ENCODE data around the gene MID2. TPM values are rescaled to one million over a fixed set of nuclear protein-coding genes. Genes with fewer than 3 reads are reported as not detected.

Gene MID2
- polyA plus RNA-seq, 3 donors: 0.20 TPM; not detected in 2

DNA sequence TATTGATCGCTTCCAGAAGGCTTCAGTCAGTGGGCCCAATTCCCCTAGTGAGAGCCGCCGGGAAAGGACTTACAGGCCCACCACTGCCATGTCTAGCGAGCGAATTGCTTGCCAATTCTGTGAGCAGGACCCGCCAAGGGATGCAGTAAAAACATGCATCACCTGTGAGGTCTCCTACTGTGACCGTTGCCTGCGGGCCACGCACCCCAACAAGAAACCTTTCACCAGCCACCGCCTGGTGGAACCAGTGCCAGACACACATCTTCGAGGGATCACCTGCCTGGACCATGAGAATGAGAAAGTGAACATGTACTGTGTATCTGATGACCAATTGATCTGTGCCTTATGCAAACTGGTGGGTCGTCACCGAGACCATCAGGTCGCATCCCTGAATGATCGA is 15.3 kb downstream of the MID2 start:
- intact Hi-C loops (cut with micrococcal nuclease): no loop called here
- Mint-ChIP-seq H3K9me3 (no peaks in the 10 kb centered on the region), H3K4me1 (no peaks in the 10 kb centered on the region), H3K4me3 (no peak overlapping the region), H3K27me3 (ENCODE audit: low read depth in 3 of 3) (peaks cover 0 to 13% (median 6%) of the 10 kb centered on the region in 3 donors), H3K27ac (no peak overlapping the region), H3K36me3 (no peaks in the 10 kb centered on the region)
- no peak overlapping the region for H3K4me3 ChIP-seq (replicated peaks in 1 of 3; ENCODE audit: low read depth in 2 of 3, low read length in 3 of 3)
- H3K4me2 ChIP-seq (replicated peaks; ENCODE audit: extremely low read depth, low read length, poor library complexity, severe bottlenecking): no peak overlapping the region
- no peak overlapping the region for H3K9ac ChIP-seq (ENCODE audit: insufficient read depth, low read length, poor library complexity, severe bottlenecking)
- H3K27me3 ChIP-seq (ENCODE audit: control insufficient read depth in 2 of 2, insufficient read depth in 2 of 2, low read length in 2 of 2): peaks cover 0 to 10% of the 10 kb centered on the region in 2 donors
- no peaks in the 10 kb centered on the region for H3K79me2 ChIP-seq (ENCODE audit: insufficient read depth, low read length)
- 100% methylated on average over 4 of the region's 15 CpGs for WGBS (ENCODE audit: insufficient coverage)
- no peaks in the 10 kb centered on the region for H4K20me1 ChIP-seq (ENCODE audit: insufficient read depth, low read length)
- TF ChIP-seq CTCF (IDR thresholded peaks at IDR 0.05): no peak
- H3K36me3 ChIP-seq (replicated peaks in 1 of 2; ENCODE audit: control insufficient read depth in 1 of 2, insufficient read depth in 2 of 2, low read length in 2 of 2): no peaks in the 10 kb centered on the region
- H3K27ac ChIP-seq (ENCODE audit: low read depth in 1 of 2, low read length in 2 of 2): no peak overlapping the region
- H3K4me1 ChIP-seq (ENCODE audit: control insufficient read depth in 1 of 2, insufficient read depth in 2 of 2, low read length in 2 of 2): no peaks in the 10 kb centered on the region
- no peaks in the 10 kb centered on the region for H3K9me3 ChIP-seq (replicated peaks in 1 of 2; ENCODE audit: control insufficient read depth in 1 of 2, insufficient read depth in 1 of 2, low read length in 2 of 2)
- no peak overlapping the region for H2AFZ ChIP-seq (ENCODE audit: insufficient read depth, low read depth, low read length, poor library complexity, severe bottlenecking)
- DNase-seq: no peak

DNA sequence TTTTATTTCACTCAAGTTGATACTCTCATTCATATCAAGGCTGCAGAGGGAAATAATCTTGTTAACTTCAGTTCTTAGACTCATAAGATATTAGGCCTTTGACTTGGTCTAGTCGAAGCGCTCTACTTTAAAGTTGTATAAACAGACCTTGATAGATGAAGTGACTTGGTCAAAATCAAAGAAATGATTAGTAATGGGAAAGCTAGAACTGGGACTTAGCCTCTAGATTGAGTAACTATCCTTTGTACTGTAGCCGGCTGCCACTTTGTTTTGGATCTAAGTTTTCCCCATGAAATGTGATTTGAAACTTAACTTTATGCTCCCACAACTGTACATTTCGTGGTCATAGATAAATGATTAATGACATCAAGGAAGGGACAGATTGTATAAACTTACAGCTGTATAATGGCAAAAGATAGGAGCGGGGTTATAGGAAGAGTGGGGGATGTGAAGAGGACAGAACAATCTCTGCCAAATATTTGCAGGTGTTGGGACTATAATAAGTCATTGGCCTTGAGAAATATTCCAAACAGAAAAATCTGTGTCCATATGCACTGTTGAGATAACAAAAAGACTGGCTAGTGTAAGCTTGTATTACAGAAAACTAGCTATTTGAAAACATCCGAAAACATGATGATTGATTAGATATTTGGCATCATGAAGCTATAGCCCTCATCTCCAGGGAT is 17.2 kb downstream of the MID2 start:
- Histone ChIP-seq H3K27me3 (ENCODE audit: control insufficient read depth in 2 of 2, insufficient read depth in 2 of 2, low read length in 2 of 2) (peaks cover 4 to 13% of the 10 kb centered on the region in 2 donors), H3K79me2 (ENCODE audit: insufficient read depth, low read length) (no peaks in the 10 kb centered on the region), H3K4me3 (replicated peaks in 1 of 3; ENCODE audit: low read depth in 2 of 3, low read length in 3 of 3) (no peak overlapping the region), H3K9me3 (replicated peaks in 1 of 2; ENCODE audit: control insufficient read depth in 1 of 2, insufficient read depth in 1 of 2, low read length in 2 of 2) (no peaks in the 10 kb centered on the region), H3K4me1 (ENCODE audit: control insufficient read depth in 1 of 2, insufficient read depth in 2 of 2, low read length in 2 of 2) (no peaks in the 10 kb centered on the region), H3K27ac (ENCODE audit: low read depth in 1 of 2, low read length in 2 of 2) (no peak overlapping the region), H3K36me3 (replicated peaks in 1 of 2; ENCODE audit: control insufficient read depth in 1 of 2, insufficient read depth in 2 of 2, low read length in 2 of 2) (no peaks in the 10 kb centered on the region), H3K4me2 (replicated peaks; ENCODE audit: extremely low read depth, low read length, poor library complexity, severe bottlenecking) (no peak overlapping the region), H4K20me1 (ENCODE audit: insufficient read depth, low read length) (no peaks in the 10 kb centered on the region), H2AFZ (ENCODE audit: insufficient read depth, low read depth, low read length, poor library complexity, severe bottlenecking) (no peak overlapping the region), H3K9ac (ENCODE audit: insufficient read depth, low read length, poor library complexity, severe bottlenecking) (no peak overlapping the region)
- no peak for DNase-seq
- no peak overlapping the region for H3K27ac Mint-ChIP-seq
- no peaks in the 10 kb centered on the region for H3K9me3 Mint-ChIP-seq
- WGBS (ENCODE audit: insufficient coverage): no CpG with 5 or more reads among the region's 6 CpGs
- H3K36me3 Mint-ChIP-seq: no peaks in the 10 kb centered on the region
- TF ChIP-seq CTCF (IDR thresholded peaks at IDR 0.05): no peak
- peaks cover 0 to 6% (median 3%) of the 10 kb centered on the region in 3 donors for H3K27me3 Mint-ChIP-seq (ENCODE audit: low read depth in 3 of 3)
- intact Hi-C loops (cut with micrococcal nuclease): no loop called here
- H3K4me1 Mint-ChIP-seq: no peaks in the 10 kb centered on the region
- H3K4me3 Mint-ChIP-seq: no peak overlapping the region

Data from CD14-positive monocyte (primary cell).